Lower leg skin (tissue), 3 donors: ENCODE measurements around the gene C2CD3.

Experiments used
- CTCF ChIP-seq, 3 donors: fragments of 450-650 bp; IDR thresholded peaks; one replicate each; pipeline ENCODE4 v1.5.1; 2016; ENCODE audit warnings: antibody characterized with exemption in 3 of 3, mild to moderate bottlenecking in 3 of 3, moderate library complexity in 2 of 3
- POLR2A ChIP-seq, 2 donors: fragments of 450-650 bp; IDR thresholded peaks; one replicate each; pipeline ENCODE4 v1.6.1; 2016 to 2017; ENCODE audit warnings: antibody characterized with exemption in 2 of 2, mild to moderate bottlenecking in 1 of 2, moderate library complexity in 1 of 2

GRCh38 chr11:74206746-74207145 is 35.9 kb upstream of the C2CD3 start:
- TF ChIP-seq CTCF (IDR thresholded peaks at IDR 0.05) (no peak), POLR2A (IDR thresholded peaks at IDR 0.05) (no peak)
